Mesenchymal stem cell (in vitro differentiated cells and primary cell): ENCODE measurements around the gene FEM1B.

Experiments used
- DNase-seq: peaks from one replicate; pipeline ENCODE4 v3.0.0-alpha.2; 2013
- H2AFZ ChIP-seq: one replicate; pipeline ENCODE4 v1.6.1; 2013; ENCODE audit warnings: low read depth, mild to moderate bottlenecking, control low read depth, inconsistent platforms, low read length, moderate library complexity
- H2AK5ac ChIP-seq: 2 replicates; pipeline ENCODE4 v1.6.1; 2013; ENCODE audit warnings: low read length, moderate library complexity, mild to moderate bottlenecking, inconsistent platforms; ENCODE audit not compliant: severe bottlenecking
- H2BK120ac ChIP-seq: one replicate; pipeline ENCODE4 v1.6.1; 2013; ENCODE audit warnings: low read depth, mild to moderate bottlenecking, inconsistent platforms, low read length, moderate library complexity
- H2BK12ac ChIP-seq, 2 experiments: one replicate each; pipeline ENCODE4 v1.6.1; 2013; ENCODE audit warnings: inconsistent platforms in 2 of 2, low read length in 2 of 2, mild to moderate bottlenecking in 2 of 2, moderate library complexity in 2 of 2, control low read depth in 1 of 2
- H2BK15ac ChIP-seq: one replicate; pipeline ENCODE4 v1.6.1; 2013; ENCODE audit warnings: mild to moderate bottlenecking, low read depth, inconsistent platforms; ENCODE audit not compliant: poor library complexity, severe bottlenecking
- H2BK5ac ChIP-seq: 2 replicates; pipeline ENCODE4 v1.6.1; 2013; ENCODE audit warnings: low read depth, mild to moderate bottlenecking, low read length, control low read depth, inconsistent platforms; ENCODE audit not compliant: poor library complexity, severe bottlenecking
- H3K14ac ChIP-seq, 2 experiments: one replicate each; pipeline ENCODE4 v1.6.1; 2013; ENCODE audit warnings: inconsistent platforms in 2 of 2, low read length in 2 of 2, control low read depth in 1 of 2, mild to moderate bottlenecking in 1 of 2, moderate library complexity in 1 of 2
- H3K18ac ChIP-seq, 2 experiments: one replicate each; pipeline ENCODE4 v1.6.1; 2013; ENCODE audit warnings: inconsistent platforms in 2 of 2, low read length in 2 of 2, control low read depth in 1 of 2, low read depth in 1 of 2, mild to moderate bottlenecking in 1 of 2
- H3K23ac ChIP-seq, 2 experiments: one replicate each; pipeline ENCODE4 v1.6.1; 2013; ENCODE audit warnings: inconsistent platforms in 2 of 2, low read length in 2 of 2, mild to moderate bottlenecking in 2 of 2, moderate library complexity in 2 of 2, control low read depth in 1 of 2
- H3K27ac ChIP-seq: 2 replicates; pipeline ENCODE4 v1.5.1; 2013; ENCODE audit warnings: mild to moderate bottlenecking, moderate library complexity, low read length, control low read depth, inconsistent platforms; ENCODE audit not compliant: poor library complexity, severe bottlenecking
- H3K27me3 ChIP-seq, 2 experiments: 2 replicates each; pipeline versions ENCODE4 v1.6.1 to v1.7.0; 2013; ENCODE audit warnings: low read length in 2 of 2, mild to moderate bottlenecking in 2 of 2, moderate library complexity in 2 of 2, control low read depth in 1 of 2, inconsistent platforms in 1 of 2; ENCODE audit not compliant: control insufficient read depth in 1 of 2, insufficient read depth in 1 of 2
- H3K36me3 ChIP-seq, 2 experiments: 2 replicates each; pipeline versions ENCODE4 v1.6.1 to v1.7.0; 2013; ENCODE audit warnings: low read length in 2 of 2, control low read depth in 1 of 2, inconsistent platforms in 1 of 2, low read depth in 1 of 2, mild to moderate bottlenecking in 1 of 2; ENCODE audit not compliant: insufficient read depth in 2 of 2, control insufficient read depth in 1 of 2
- H3K4ac ChIP-seq, 2 experiments: one replicate each; pipeline ENCODE4 v1.6.1; 2013; ENCODE audit warnings: inconsistent platforms in 2 of 2, low read length in 2 of 2, mild to moderate bottlenecking in 2 of 2, moderate library complexity in 2 of 2, control low read depth in 1 of 2, low read depth in 1 of 2
- H3K4me1 ChIP-seq: 2 replicates; pipeline ENCODE4 v1.6.1; 2013; ENCODE audit warnings: low read depth, low read length, control low read depth; ENCODE audit not compliant: control insufficient read depth, insufficient read depth
- H3K4me2 ChIP-seq: 2 replicates; pipeline ENCODE4 v1.6.1; 2013; ENCODE audit warnings: low read length, mild to moderate bottlenecking, inconsistent platforms; ENCODE audit not compliant: poor library complexity, severe bottlenecking
- H3K4me3 ChIP-seq, 2 experiments: 2 replicates each; pipeline versions ENCODE4 v1.5.1 to v1.7.0; 2013; ENCODE audit warnings: low read length in 2 of 2, mild to moderate bottlenecking in 2 of 2, control low read depth in 1 of 2, low read depth in 1 of 2; ENCODE audit not compliant: insufficient read depth in 1 of 2
- H3K79me1 ChIP-seq: replicated peaks from 2 replicates; pipeline ENCODE4 v1.6.1; 2013; ENCODE audit warnings: mild to moderate bottlenecking, control low read depth, low read length, inconsistent platforms; ENCODE audit not compliant: poor library complexity, severe bottlenecking
- H3K9ac ChIP-seq: 2 replicates; pipeline ENCODE4 v1.7.0; 2013; ENCODE audit warnings: mild to moderate bottlenecking, low read length, moderate library complexity
- H3K9me3 ChIP-seq: 2 replicates; pipeline ENCODE4 v1.7.0; 2013; ENCODE audit warnings: mild to moderate bottlenecking, low read length; ENCODE audit not compliant: control insufficient read depth
- H4K8ac ChIP-seq: one replicate; pipeline ENCODE4 v1.6.1; 2013; ENCODE audit warnings: inconsistent platforms, mild to moderate bottlenecking, low read length, moderate library complexity
- H4K91ac ChIP-seq: one replicate; pipeline ENCODE4 v1.6.1; 2013; ENCODE audit warnings: mild to moderate bottlenecking, low read length, inconsistent platforms
- WGBS: methylation state at CpG from one replicate; pipeline ENCODE4 v1.1.7; 2013; ENCODE audit warnings: mixed read lengths; 5-methylcytosine and 5-hydroxymethylcytosine counted together

The FEM1B gene

GRCh38 chr15:68318008-68318835, 40.7 kb downstream of the FEM1B start:
- Histone ChIP-seq H2BK15ac (no peak overlapping the region), H2BK120ac (no peak overlapping the region), H3K27me3 (peaks cover 0 to 16% of the 10 kb centered on the region in 2 experiments), H2BK12ac (no peak overlapping the region), H4K8ac (no peak overlapping the region), H3K9ac (no peak overlapping the region), H3K14ac (no peak overlapping the region), H4K91ac (no peak overlapping the region), H3K79me1 (peaks cover 7% of the 10 kb centered on the region), H2AK5ac (no peak overlapping the region), H3K36me3 (peaks cover 0 to 90% of the 10 kb centered on the region in 2 experiments), H2AFZ (no peak overlapping the region), H3K23ac (no peak overlapping the region), H3K4me1 (peaks cover 34% of the 10 kb centered on the region), H3K27ac (no peak overlapping the region), H2BK5ac (no peak overlapping the region), H3K18ac (no peak overlapping the region), H3K9me3 (no peaks in the 10 kb centered on the region), H3K4me2 (no peak overlapping the region), H3K4me3 (no peak overlapping the region), H3K4ac (no peak overlapping the region)
- no peak for DNase-seq
- WGBS = 94% methylated on average over 3 of the region's 6 CpGs

GRCh38 chr15:68318931-68319909, 41.7 kb downstream of the FEM1B start:
- no peak overlapping the region for H3K4ac ChIP-seq
- WGBS = 98% methylated on average over 18 of the region's 18 CpGs
- no peak overlapping the region for H2AK5ac ChIP-seq
- no peak overlapping the region for H3K9ac ChIP-seq
- peaks cover 27% of the 10 kb centered on the region for H3K4me1 ChIP-seq
- H4K8ac ChIP-seq = no peak overlapping the region
- H3K27me3 ChIP-seq = peaks cover 0 to 18% of the 10 kb centered on the region in 2 experiments
- no peak overlapping the region for H2BK120ac ChIP-seq
- no peak overlapping the region for H2BK12ac ChIP-seq
- H3K79me1 ChIP-seq = peaks cover 4% of the 10 kb centered on the region
- no peak overlapping the region for H3K4me3 ChIP-seq
- H2BK5ac ChIP-seq = no peak overlapping the region
- H3K27ac ChIP-seq = no peak overlapping the region
- H2AFZ ChIP-seq = no peak overlapping the region
- H3K18ac ChIP-seq = no peak overlapping the region
- H3K4me2 ChIP-seq = no peak overlapping the region
- H4K91ac ChIP-seq = no peak overlapping the region
- H3K36me3 ChIP-seq = peaks cover 0 to 89% of the 10 kb centered on the region in 2 experiments
- H3K9me3 ChIP-seq = no peaks in the 10 kb centered on the region
- H3K23ac ChIP-seq = no peak overlapping the region
- no peak overlapping the region for H3K14ac ChIP-seq
- DNase-seq = no peak
- no peak overlapping the region for H2BK15ac ChIP-seq

GRCh38 chr15:68319997-68320396, 42.5 kb downstream of the FEM1B start:
- Histone ChIP-seq H3K27me3 (peaks cover 0 to 17% of the 10 kb centered on the region in 2 experiments), H2BK12ac (no peak overlapping the region), H2BK120ac (no peak overlapping the region), H3K14ac (no peak overlapping the region), H3K4me2 (no peak overlapping the region), H3K9ac (no peak overlapping the region), H3K18ac (no peak overlapping the region), H3K4me3 (no peak overlapping the region), H3K36me3 (peaks cover 0 to 92% of the 10 kb centered on the region in 2 experiments), H4K91ac (no peak overlapping the region), H2AK5ac (no peak overlapping the region), H4K8ac (no peak overlapping the region), H3K27ac (no peak overlapping the region), H3K79me1 (peaks cover 4% of the 10 kb centered on the region), H2AFZ (no peak overlapping the region), H2BK15ac (no peak overlapping the region), H3K4me1 (peaks cover 23% of the 10 kb centered on the region), H3K23ac (no peak overlapping the region), H2BK5ac (no peak overlapping the region), H3K9me3 (no peaks in the 10 kb centered on the region), H3K4ac (no peak overlapping the region)
- WGBS = 97% methylated on average over 12 of the region's 12 CpGs
- DNase-seq = no peak

- peaks cover 13% of the 10 kb centered on the region for H3K4me1 ChIP-seq
- no peak overlapping the region for H2AFZ ChIP-seq
- H3K23ac ChIP-seq = no peak overlapping the region
- no peak overlapping the region for H2BK5ac ChIP-seq
- no peak overlapping the region for H3K14ac ChIP-seq
- H3K4ac ChIP-seq = no peak overlapping the region
- WGBS = 95% methylated on average over 7 of the region's 7 CpGs
- H4K91ac ChIP-seq = no peak overlapping the region
- H4K8ac ChIP-seq = no peak overlapping the region
- H3K27me3 ChIP-seq = peaks cover 0 to 20% of the 10 kb centered on the region in 2 experiments
- H3K4me2 ChIP-seq = no peak overlapping the region
- no peaks in the 10 kb centered on the region for H3K9me3 ChIP-seq
- H3K18ac ChIP-seq = no peak overlapping the region
- H2BK120ac ChIP-seq = no peak overlapping the region
- no peak overlapping the region for H2AK5ac ChIP-seq
- H3K4me3 ChIP-seq = no peak overlapping the region
- H3K9ac ChIP-seq = no peak overlapping the region
- peak overlapping the region in 1 of 2 experiments; percentile 11 for H2BK12ac ChIP-seq
- H3K36me3 ChIP-seq = peaks cover 0 to 94% of the 10 kb centered on the region in 2 experiments
- no peak overlapping the region for H3K27ac ChIP-seq
- peaks cover 4% of the 10 kb centered on the region for H3K79me1 ChIP-seq
- H2BK15ac ChIP-seq = no peak overlapping the region
- DNase-seq = no peak
Measured at GRCh38 chr15:68321229-68321628, 43.7 kb downstream of the FEM1B start.
